Body of pancreas (tissue), 4 donors: ENCODE results near the gene MAML3.

Experiments
- POLR2A ChIP-seq, 3 donors: fragments of 450-650 bp; IDR thresholded peaks; one replicate each; pipeline ENCODE4 v1.6.1; 2016; ENCODE audit warnings: antibody characterized with exemption in 3 of 3, mild to moderate bottlenecking in 2 of 3
- TF ChIP-seq, protein P1 (sequence below), 7 experiments: fragments of 450-650 bp in 4 of 7; fragments of 200-600 bp in 3 of 7; sonication (generic) in 3 of 7; IDR thresholded peaks; one replicate each; pipeline ENCODE4 v1.5.1; 2016 to 2019; ENCODE audit warnings: antibody characterized with exemption in 7 of 7

DNA sequence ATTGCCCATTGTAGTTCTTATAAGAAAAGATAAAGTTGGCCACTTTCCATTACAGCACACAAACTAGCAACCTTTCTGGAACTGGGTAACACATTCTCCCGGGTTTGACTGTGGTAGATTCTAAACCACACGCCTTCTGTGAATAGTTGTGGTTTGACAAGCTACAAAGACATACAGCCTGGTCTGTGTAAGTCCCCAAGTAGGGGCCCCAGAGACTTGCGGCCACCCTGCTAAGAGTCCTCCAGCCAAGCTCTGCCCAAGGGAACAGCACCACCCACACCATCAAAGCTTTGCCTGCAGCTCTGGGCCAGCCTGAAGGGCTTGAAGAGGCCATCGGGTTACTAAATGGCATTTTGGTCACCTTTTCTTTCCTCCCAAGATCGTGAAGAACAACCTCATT, 203.4 kb downstream of the MAML3 start:
- no peak for TF ChIP-seq POLR2A (IDR thresholded peaks at IDR 0.05)
- TF ChIP-seq, protein P1, sequence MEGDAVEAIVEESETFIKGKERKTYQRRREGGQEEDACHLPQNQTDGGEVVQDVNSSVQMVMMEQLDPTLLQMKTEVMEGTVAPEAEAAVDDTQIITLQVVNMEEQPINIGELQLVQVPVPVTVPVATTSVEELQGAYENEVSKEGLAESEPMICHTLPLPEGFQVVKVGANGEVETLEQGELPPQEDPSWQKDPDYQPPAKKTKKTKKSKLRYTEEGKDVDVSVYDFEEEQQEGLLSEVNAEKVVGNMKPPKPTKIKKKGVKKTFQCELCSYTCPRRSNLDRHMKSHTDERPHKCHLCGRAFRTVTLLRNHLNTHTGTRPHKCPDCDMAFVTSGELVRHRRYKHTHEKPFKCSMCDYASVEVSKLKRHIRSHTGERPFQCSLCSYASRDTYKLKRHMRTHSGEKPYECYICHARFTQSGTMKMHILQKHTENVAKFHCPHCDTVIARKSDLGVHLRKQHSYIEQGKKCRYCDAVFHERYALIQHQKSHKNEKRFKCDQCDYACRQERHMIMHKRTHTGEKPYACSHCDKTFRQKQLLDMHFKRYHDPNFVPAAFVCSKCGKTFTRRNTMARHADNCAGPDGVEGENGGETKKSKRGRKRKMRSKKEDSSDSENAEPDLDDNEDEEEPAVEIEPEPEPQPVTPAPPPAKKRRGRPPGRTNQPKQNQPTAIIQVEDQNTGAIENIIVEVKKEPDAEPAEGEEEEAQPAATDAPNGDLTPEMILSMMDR (IDR thresholded peaks at IDR 0.05) = no peak
